ENCODE measurements around the gene FBXW11. TPM values are rescaled to one million over a fixed set of nuclear protein-coding genes. Genes with fewer than 3 reads are reported as not detected.

FBXW11 gene
- total and polyA plus RNA-seq, 12 donors, result 5.3 to 108 (median 76.6) TPM

GRCh38 chr5:171968531-171968930, 37.9 kb downstream of the FBXW11 start:
- H3K4me1 ChIP-seq, result peaks cover 2 to 60% (median 44%) of the 10 kb centered on the region in 9 donors
- no peaks in the 10 kb centered on the region for H3K9me3 ChIP-seq
- ATAC-seq, result no peak
- no peak overlapping the region for H3K27ac ChIP-seq
- 74 to 78% methylated on average over 3 of the region's 3 CpGs for WGBS, 2 donors
- no peaks in the 10 kb centered on the region for H3K36me3 ChIP-seq
- no peak for TF ChIP-seq CTCF (IDR thresholded peaks at IDR 0.05)
- H3K4me3 ChIP-seq, result no peak overlapping the region
- DNase-seq, result no peak
- H3K27me3 ChIP-seq, result no peaks in the 10 kb centered on the region
- intact Hi-C loops (cut with DNase I), result no loop called here

GRCh38 chr5:171966964-171967363, 39.5 kb downstream of the FBXW11 start:
- H3K27me3 ChIP-seq, result no peaks in the 10 kb centered on the region
- H3K9me3 ChIP-seq, result no peaks in the 10 kb centered on the region
- ATAC-seq, result no peak
- intact Hi-C loops (cut with DNase I), result no loop called here
- no peak overlapping the region for H3K4me3 ChIP-seq
- TF ChIP-seq CTCF (IDR thresholded peaks at IDR 0.05), result no peak
- DNase-seq, result no peak
- H3K36me3 ChIP-seq, result no peaks in the 10 kb centered on the region
- WGBS, 2 donors, result 44 to 53% methylated on average over 2 of the region's 2 CpGs
- H3K4me1 ChIP-seq, result peaks cover 2 to 68% (median 52%) of the 10 kb centered on the region in 9 donors
- H3K27ac ChIP-seq, result peak overlapping the region in 1 of 10 donors; percentile 18

- TF ChIP-seq CTCF (IDR thresholded peaks at IDR 0.05), result no peak
- H3K36me3 ChIP-seq, result no peaks in the 10 kb centered on the region
- no peaks in the 10 kb centered on the region for H3K27me3 ChIP-seq
- H3K9me3 ChIP-seq, result no peaks in the 10 kb centered on the region
- DNase-seq (no peak), ATAC-seq (peak in 6 of 8 donors; percentile 34 to 85 (median 70))
- WGBS, 2 donors, result 18 to 30% methylated on average over 2 of the region's 2 CpGs
- intact Hi-C loops (cut with DNase I), result no loop called here
- peak overlapping the region in 4 of 10 donors; percentile 12 to 30 (median 20) for H3K27ac ChIP-seq
- no peak overlapping the region for H3K4me3 ChIP-seq
- peaks cover 2 to 68% (median 57%) of the 10 kb centered on the region in 9 donors for H3K4me1 ChIP-seq
Observed at GRCh38 chr5:171966270-171966669, 40.2 kb downstream of the FBXW11 start.

GRCh38 chr5:171965745-171966144, 40.7 kb downstream of the FBXW11 start:
- peaks cover 2 to 73% (median 62%) of the 10 kb centered on the region in 9 donors for H3K4me1 ChIP-seq
- no peaks in the 10 kb centered on the region for H3K9me3 ChIP-seq
- WGBS, 2 donors, result 70 to 74% methylated on average over 6 of the region's 6 CpGs
- H3K36me3 ChIP-seq, result no peaks in the 10 kb centered on the region
- H3K27ac ChIP-seq, result peak overlapping the region in 4 of 10 donors; percentile 12 to 30 (median 23)
- TF ChIP-seq CTCF (IDR thresholded peaks at IDR 0.05), result no peak
- intact Hi-C loops (cut with DNase I), result no loop called here
- no peak for DNase-seq
- no peak overlapping the region for H3K4me3 ChIP-seq
- peak in 1 of 8 donors; percentile 40 for ATAC-seq
- no peaks in the 10 kb centered on the region for H3K27me3 ChIP-seq

Measured in heart right ventricle (tissue), 16 donors.